Endothelial cell of umbilical vein (primary cell): ENCODE data around the gene CNTN5. TPM values are rescaled to one million over a fixed set of nuclear protein-coding genes. Genes with fewer than 3 reads are reported as not detected.

Source experiments
- BruUV-seq: library from RNA; stranded (reverse); fragments of 400-500 nt; replicated peaks from 2 replicates; lab custom pipeline; 2021; lab: Mats Ljungman, UMichigan
- CTCF ChIA-PET: fragments of 300-600, 350-600 bp; sonication (Branson Sonifier 250); formaldehyde crosslinking; loops from one replicate; lab custom pipeline; 2021; ENCODE audit warnings: antibody characterized with exemption, inconsistent platforms; lab: Charles Lee
- POLR2A ChIA-PET: fragments of 300-600, 350-600 bp; sonication (Branson Sonifier 250); formaldehyde crosslinking; loops from one replicate; lab custom pipeline; 2021; ENCODE audit warnings: antibody characterized with exemption, inconsistent platforms; lab: Charles Lee
- DNase-seq: peaks from one replicate; pipeline ENCODE4 v3.0.0-alpha.2; 2011; ENCODE audit warnings: low read depth, low spot score
- FAIRE-seq: peaks from 2 replicates; lab custom pipeline; 2011; peaks lifted over from hg19 to GRCh38; lab: Jason Lieb, UNC
- H2AFZ ChIP-seq: 2 replicates; pipeline ENCODE4 v1.6.0; 2012; ENCODE audit warnings: low read depth, low read length, control low read depth, inconsistent platforms
- H3K27ac ChIP-seq: 2 replicates; pipeline ENCODE4 v1.5.1; 2011; ENCODE audit warnings: low read depth, mild to moderate bottlenecking, control low read depth, low read length, moderate library complexity; ENCODE audit not compliant: insufficient read depth
- H3K27me3 ChIP-seq, 2 experiments: 2 replicates each; pipeline versions ENCODE4 v1.6.0 to v1.6.1; 2011; ENCODE audit warnings: low read length in 2 of 2, mixed read lengths in 1 of 2; ENCODE audit not compliant: control insufficient read depth in 2 of 2, insufficient read depth in 2 of 2
- H3K36me3 ChIP-seq, 2 experiments: 2 replicates in 1 of 2; 3 replicates in 1 of 2; pipeline ENCODE4 v1.5.1; 2011; ENCODE audit warnings: low read length in 2 of 2, mild to moderate bottlenecking in 1 of 2, moderate library complexity in 1 of 2; ENCODE audit not compliant: control insufficient read depth in 2 of 2, insufficient read depth in 2 of 2; ENCODE audit errors: extremely low read depth in 1 of 2
- H3K4me1 ChIP-seq: 3 replicates; pipeline ENCODE4 v1.5.1; 2011; ENCODE audit warnings: mild to moderate bottlenecking, low read length; ENCODE audit not compliant: control insufficient read depth, insufficient read depth; ENCODE audit errors: extremely low read depth
- H3K4me2 ChIP-seq: 2 replicates; pipeline ENCODE4 v1.6.1; 2011; ENCODE audit warnings: low read length, control low read depth, mixed read lengths; ENCODE audit not compliant: insufficient read depth
- H3K4me3 ChIP-seq, 3 experiments: fragments of 200-600 bp in 1 of 3; sonication (generic), shearing (Covaris generic) in 1 of 3; replicated peaks in 1 of 3; 2 replicates each; pipeline ENCODE4 v1.5.1; 2011 to 2016; ENCODE audit warnings: control low read depth in 3 of 3, low read length in 3 of 3, mild to moderate bottlenecking in 2 of 3, inconsistent platforms in 1 of 3, low read depth in 1 of 3, moderate library complexity in 1 of 3; ENCODE audit not compliant: insufficient read depth in 1 of 3
- H3K79me2 ChIP-seq: 2 replicates; pipeline ENCODE4 v1.6.0; 2012; ENCODE audit warnings: low read length, inconsistent platforms; ENCODE audit not compliant: control insufficient read depth, insufficient read depth
- H3K9ac ChIP-seq: replicated peaks from 2 replicates; pipeline ENCODE3; 2011; ENCODE audit warnings: low read length, control low read depth; ENCODE audit not compliant: insufficient read depth; ENCODE audit errors: extremely low read depth
- H3K9me1 ChIP-seq: replicated peaks from 3 replicates; pipeline ENCODE4 v1.6.0; 2011; ENCODE audit warnings: mild to moderate bottlenecking, low read length; ENCODE audit not compliant: control insufficient read depth, insufficient read depth; ENCODE audit errors: extremely low read depth
- H3K9me3 ChIP-seq: replicated peaks from 2 replicates; pipeline ENCODE4 v1.5.1; 2012; ENCODE audit warnings: low read length, inconsistent platforms; ENCODE audit not compliant: control insufficient read depth, insufficient read depth
- H4K20me1 ChIP-seq: replicated peaks from 2 replicates; pipeline ENCODE3; 2011; ENCODE audit warnings: mild to moderate bottlenecking, low read length; ENCODE audit not compliant: control insufficient read depth, insufficient read depth; ENCODE audit errors: extremely low read depth
- EZH2 ChIP-seq: IDR thresholded peaks from 2 replicates; pipeline ENCODE4 v1.6.1; 2012; ENCODE audit warnings: borderline replicate concordance, low read depth, mild to moderate bottlenecking, moderate library complexity, low read length, inconsistent platforms; ENCODE audit not compliant: severe bottlenecking
- FOS ChIP-seq: IDR thresholded peaks from 2 replicates; pipeline ENCODE4 v1.6.1; 2011; ENCODE audit warnings: mild to moderate bottlenecking, low read length, moderate library complexity, borderline replicate concordance; ENCODE audit not compliant: insufficient read depth
- GATA2 ChIP-seq: IDR thresholded peaks from 2 replicates; pipeline ENCODE4 v1.7.0; 2011; ENCODE audit warnings: low read depth, mild to moderate bottlenecking, moderate library complexity, mixed read lengths, low read length; ENCODE audit not compliant: insufficient read length, insufficient read depth
- JUN ChIP-seq: IDR thresholded peaks from 2 replicates; pipeline ENCODE4 v1.6.1; 2011; ENCODE audit warnings: borderline replicate concordance, low read depth; ENCODE audit not compliant: insufficient read length, insufficient read depth
- MYC ChIP-seq: IDR thresholded peaks from one replicate; pipeline ENCODE4 v1.6.1; 2011; ENCODE audit warnings: mild to moderate bottlenecking, low read depth, low read length
- POLR2A ChIP-seq: IDR thresholded peaks from 2 replicates; pipeline ENCODE4 v1.6.1; 2012; ENCODE audit warnings: low read depth, mild to moderate bottlenecking, control low read depth, low read length
- POLR2AphosphoS5 ChIP-seq: IDR thresholded peaks from 2 replicates; pipeline ENCODE4 v1.6.1; 2012; ENCODE audit warnings: low read depth, mild to moderate bottlenecking, control low read depth, low read length, moderate library complexity; ENCODE audit not compliant: insufficient read depth
- dilution Hi-C: fragments of 300-500 bp; cut with MboI; formaldehyde crosslinking; loops from one replicate; pipeline ENCODE4 v1.15.0; 2019; ENCODE audit warnings: low sequenced_read_pairs; ENCODE audit not compliant: extremely low pct_ligation_motif_present
- intact Hi-C: fragments of 100-400 bp; cut with micrococcal nuclease; formaldehyde crosslinking; loops from one replicate; pipeline ENCODE4 v1.10.0; 2022
- polyA plus RNA-seq, 4 experiments: library from polyadenylated mRNA; depleted of rRNA in 3 of 4; stranded (reverse) in 3 of 4; unstranded in 1 of 4; fragments of >200 nt; gene quantifications; 2 replicates each; pipeline versions ENCODE4 v1.2.1 to v1.2.3, GENCODE V29; 2011 to 2012; ENCODE audit warnings: missing spikeins in 1 of 4
- total RNA-seq: library from RNA; stranded (reverse); gene quantifications from 2 replicates; pipeline ENCODE4 v1.2.3, GENCODE V29; 2021
- TF ChIP-seq, protein P1 (sequence below): IDR thresholded peaks from 2 replicates; pipeline ENCODE4 v1.6.1; 2011; ENCODE audit not compliant: insufficient read depth, insufficient read length
- TF ChIP-seq, protein P2 (sequence below), 2 donors: IDR thresholded peaks; 1 replicate in 1 of 2; 2 replicates in 1 of 2; pipeline ENCODE4 v1.5.1; 2011; ENCODE audit warnings: low read length in 2 of 2, mild to moderate bottlenecking in 2 of 2, moderate library complexity in 2 of 2, control low read depth in 1 of 2, inconsistent platforms in 1 of 2, low read depth in 1 of 2; ENCODE audit not compliant: insufficient read depth in 1 of 2; ENCODE audit errors: extremely low read depth in 1 of 2

CNTN5 gene
- total and polyA plus RNA-seq, 2 donors (not counting 3 experiments of a cell fraction or from before 2014, with no cell fraction given): not detected

DNA sequence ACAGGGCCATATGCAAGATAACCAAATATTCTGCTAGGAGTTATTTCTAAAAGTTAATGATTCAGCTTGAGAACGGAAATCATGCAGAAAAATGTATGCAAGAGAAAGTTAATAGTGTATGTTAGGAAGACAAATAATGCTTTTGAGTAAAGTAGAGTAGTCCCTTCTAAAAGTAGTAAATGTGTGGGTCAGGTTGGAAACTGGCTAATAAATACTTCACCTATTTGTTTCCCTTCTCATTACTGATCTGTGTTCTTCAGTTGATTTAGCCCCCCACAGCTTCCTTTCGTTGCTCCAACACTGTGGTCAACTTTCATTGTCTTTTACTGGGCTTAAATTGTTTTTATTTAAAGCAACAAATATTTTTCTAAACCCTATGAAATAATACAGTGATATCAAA lies 444.2 kb downstream of the CNTN5 start:
- Histone ChIP-seq H3K36me3 (no peaks in the 10 kb centered on the region), H3K9me1 (no peaks in the 10 kb centered on the region), H3K9me3 (no peaks in the 10 kb centered on the region), H3K4me2 (no peak overlapping the region), H3K27ac (no peak overlapping the region), H2AFZ (no peak overlapping the region), H3K79me2 (no peaks in the 10 kb centered on the region), H3K4me1 (no peaks in the 10 kb centered on the region), H4K20me1 (no peaks in the 10 kb centered on the region), H3K27me3 (no peaks in the 10 kb centered on the region), H3K9ac (no peak overlapping the region), H3K4me3 (no peak overlapping the region)
- DNase-seq (no peak), FAIRE-seq (no peak)
- ChIA-PET CTCF (no interaction called here), POLR2A (no interaction called here)
- intact Hi-C loops (no loop called here), dilution Hi-C loops (no loop called here)
- no TSS peak for BruUV-seq
- TF ChIP-seq POLR2A (no peak), FOS (no peak), GATA2 (no peak), EZH2 (no peak)
- TF ChIP-seq, protein P1, sequence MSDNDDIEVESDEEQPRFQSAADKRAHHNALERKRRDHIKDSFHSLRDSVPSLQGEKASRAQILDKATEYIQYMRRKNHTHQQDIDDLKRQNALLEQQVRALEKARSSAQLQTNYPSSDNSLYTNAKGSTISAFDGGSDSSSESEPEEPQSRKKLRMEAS: no peak
- TF ChIP-seq, protein P2, sequence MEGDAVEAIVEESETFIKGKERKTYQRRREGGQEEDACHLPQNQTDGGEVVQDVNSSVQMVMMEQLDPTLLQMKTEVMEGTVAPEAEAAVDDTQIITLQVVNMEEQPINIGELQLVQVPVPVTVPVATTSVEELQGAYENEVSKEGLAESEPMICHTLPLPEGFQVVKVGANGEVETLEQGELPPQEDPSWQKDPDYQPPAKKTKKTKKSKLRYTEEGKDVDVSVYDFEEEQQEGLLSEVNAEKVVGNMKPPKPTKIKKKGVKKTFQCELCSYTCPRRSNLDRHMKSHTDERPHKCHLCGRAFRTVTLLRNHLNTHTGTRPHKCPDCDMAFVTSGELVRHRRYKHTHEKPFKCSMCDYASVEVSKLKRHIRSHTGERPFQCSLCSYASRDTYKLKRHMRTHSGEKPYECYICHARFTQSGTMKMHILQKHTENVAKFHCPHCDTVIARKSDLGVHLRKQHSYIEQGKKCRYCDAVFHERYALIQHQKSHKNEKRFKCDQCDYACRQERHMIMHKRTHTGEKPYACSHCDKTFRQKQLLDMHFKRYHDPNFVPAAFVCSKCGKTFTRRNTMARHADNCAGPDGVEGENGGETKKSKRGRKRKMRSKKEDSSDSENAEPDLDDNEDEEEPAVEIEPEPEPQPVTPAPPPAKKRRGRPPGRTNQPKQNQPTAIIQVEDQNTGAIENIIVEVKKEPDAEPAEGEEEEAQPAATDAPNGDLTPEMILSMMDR (IDR thresholded peaks at IDR 0.05; ENCODE audit: extremely low read depth in 1 of 2, insufficient read depth in 1 of 2, low read depth in 1 of 2, low read length in 2 of 2): no peak

DNA sequence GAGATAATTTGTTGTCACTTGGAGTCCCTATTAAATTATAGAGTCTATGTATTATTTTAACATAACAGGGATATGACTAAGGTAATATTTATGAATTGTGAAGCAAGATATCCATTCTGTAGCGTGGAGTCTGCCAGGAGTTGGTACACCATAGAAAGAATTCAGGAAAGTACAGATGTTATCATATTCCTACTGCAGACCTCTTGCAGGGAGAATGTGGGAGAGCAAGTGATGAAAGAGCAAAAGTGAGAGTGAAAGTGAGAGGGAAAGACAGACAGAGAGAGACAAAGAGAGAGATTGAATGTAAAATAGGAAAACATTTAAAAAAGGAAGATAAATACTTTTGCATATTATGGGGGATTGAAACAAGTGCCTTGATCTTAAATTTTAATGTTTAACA lies 468.8 kb downstream of the CNTN5 start:
- TF ChIP-seq POLR2A (no peak), MYC (no peak), JUN (no peak), EZH2 (no peak), FOS (no peak), GATA2 (no peak), POLR2AphosphoS5 (no peak)
- TF ChIP-seq, protein P1: no peak
- TF ChIP-seq, protein P2 (IDR thresholded peaks at IDR 0.05; ENCODE audit: extremely low read depth in 1 of 2, insufficient read depth in 1 of 2, low read depth in 1 of 2, low read length in 2 of 2): no peak
- Histone ChIP-seq H3K4me1 (no peaks in the 10 kb centered on the region), H3K27me3 (no peaks in the 10 kb centered on the region), H3K4me3 (no peak overlapping the region), H3K36me3 (no peaks in the 10 kb centered on the region), H2AFZ (no peak overlapping the region), H3K9me1 (no peaks in the 10 kb centered on the region), H3K79me2 (no peaks in the 10 kb centered on the region), H3K9me3 (peaks cover 3% of the 10 kb centered on the region), H3K4me2 (no peak overlapping the region), H4K20me1 (no peaks in the 10 kb centered on the region), H3K9ac (no peak overlapping the region), H3K27ac (no peak overlapping the region)
- intact Hi-C loops (no loop called here), dilution Hi-C loops (no loop called here)
- no peak for DNase-seq
- ChIA-PET CTCF (no interaction called here), POLR2A (no interaction called here)
- FAIRE-seq: no peak
- BruUV-seq: no TSS peak
